CD4-positive, CD25-positive, alpha-beta regulatory T cell (primary cell): ENCODE data around the gene LSP1. TPM values are rescaled to one million over a fixed set of nuclear protein-coding genes. Genes with fewer than 3 reads are reported as not detected.
A peak's percentile ranks its signal among the peaks of the same experiment; 100 is the strongest.

Experiments used
- ATAC-seq, 2 donors: fragments of 150-1000 bp; cut with Tn5 transposase; one replicate each; pipeline ENCODE4 v1.10.0; 2021; ENCODE audit warnings: low read depth in 2 of 2, moderate number of reproducible peaks in 2 of 2, moderate library complexity in 1 of 2
- DNase-seq, 3 donors: peaks; one replicate each; pipeline versions ENCODE4 v3.0.0 to v3.0.0-alpha.2; 2012 to 2022; ENCODE audit warnings: mixed read lengths in 1 of 3
- H3K27ac ChIP-seq: one replicate; pipeline ENCODE4 v1.7.0; 2013; ENCODE audit warnings: mild to moderate bottlenecking, low read length; ENCODE audit not compliant: insufficient read depth, poor library complexity, severe bottlenecking
- H3K27me3 ChIP-seq: one replicate; pipeline ENCODE4 v1.7.0; 2013; ENCODE audit warnings: low read length; ENCODE audit not compliant: control insufficient read depth, insufficient read depth
- H3K36me3 ChIP-seq: one replicate; pipeline ENCODE4 v1.7.0; 2013; ENCODE audit warnings: mild to moderate bottlenecking, low read length, moderate library complexity; ENCODE audit not compliant: control insufficient read depth, insufficient read depth
- H3K4me1 ChIP-seq: 2 replicates; pipeline ENCODE4 v1.7.0; 2013; ENCODE audit warnings: mild to moderate bottlenecking, low read length; ENCODE audit not compliant: insufficient read depth, control insufficient read depth, poor library complexity, severe bottlenecking
- H3K4me3 ChIP-seq: one replicate; pipeline ENCODE4 v1.7.0; 2013; ENCODE audit warnings: low read depth, mild to moderate bottlenecking, low read length, moderate library complexity
- H3K9me3 ChIP-seq, 2 experiments: 1 replicate in 1 of 2; 2 replicates in 1 of 2; pipeline ENCODE4 v1.7.0; 2013; ENCODE audit warnings: low read length in 2 of 2, mild to moderate bottlenecking in 1 of 2, moderate library complexity in 1 of 2; ENCODE audit not compliant: control insufficient read depth in 2 of 2
- H3K27ac Mint-ChIP-seq, 3 donors: one replicate each; pipeline ENCODE4 v1.8.0; 2020 to 2022; ENCODE audit warnings: mild to moderate bottlenecking in 3 of 3, mixed read lengths in 3 of 3, moderate library complexity in 2 of 3
- H3K27me3 Mint-ChIP-seq: one replicate; pipeline ENCODE4 v1.8.0; 2022; ENCODE audit warnings: mild to moderate bottlenecking, mixed read lengths
- H3K36me3 Mint-ChIP-seq: one replicate; pipeline ENCODE4 v1.8.0; 2020; ENCODE audit warnings: mixed read lengths
- H3K4me1 Mint-ChIP-seq, 4 donors: one replicate each; pipeline ENCODE4 v1.8.0; 2020 to 2022; ENCODE audit warnings: mixed read lengths in 4 of 4, mild to moderate bottlenecking in 1 of 4
- H3K4me3 Mint-ChIP-seq, 4 donors: one replicate each; pipeline ENCODE4 v1.8.0; 2020 to 2022; ENCODE audit warnings: mild to moderate bottlenecking in 4 of 4, mixed read lengths in 4 of 4, moderate library complexity in 3 of 4
- H3K9me3 Mint-ChIP-seq, 7 donors: one replicate each; pipeline ENCODE4 v1.8.0; 2020 to 2022; ENCODE audit warnings: mixed read lengths in 7 of 7, mild to moderate bottlenecking in 3 of 7, moderate library complexity in 2 of 7
- polyA plus RNA-seq, 4 donors: library from polyadenylated mRNA; unstranded; fragments of 300-500 nt; fragmentation: Illumina TruSeq; gene quantifications; one replicate each; pipeline ENCODE4 v1.2.3, GENCODE V29; 2021
- total RNA-seq: library from RNA; stranded (reverse); gene quantifications from one replicate; pipeline ENCODE4 v1.2.3, GENCODE V29; 2022

The LSP1 gene
- total and polyA plus RNA-seq, 5 donors from 2014 or later = 381 to 514 (median 452) TPM

- Histone ChIP-seq H3K4me3 (no peak overlapping the region), H3K4me1 (no peaks in the 10 kb centered on the region), H3K36me3 (no peaks in the 10 kb centered on the region), H3K9me3 (no peaks in the 10 kb centered on the region), H3K27me3 (no peaks in the 10 kb centered on the region), H3K27ac (no peak overlapping the region)
- no peak for ATAC-seq
- H3K27ac Mint-ChIP-seq = no peak overlapping the region
- no peaks in the 10 kb centered on the region for H3K36me3 Mint-ChIP-seq
- peaks cover 5% of the 10 kb centered on the region for H3K27me3 Mint-ChIP-seq
- H3K9me3 Mint-ChIP-seq = no peaks in the 10 kb centered on the region
- peaks cover 0 to 8% (median 5%) of the 10 kb centered on the region in 4 donors for H3K4me1 Mint-ChIP-seq
- no peak overlapping the region for H3K4me3 Mint-ChIP-seq
- no peak for DNase-seq
Measured at GRCh38 chr11:1921574-1922141, 68.8 kb downstream of the LSP1 start.

GRCh38 chr11:1922481-1923081 lies 69.7 kb downstream of the LSP1 start:
- Histone ChIP-seq H3K4me1 (no peaks in the 10 kb centered on the region), H3K27ac (no peak overlapping the region), H3K36me3 (no peaks in the 10 kb centered on the region), H3K4me3 (no peak overlapping the region), H3K27me3 (no peaks in the 10 kb centered on the region), H3K9me3 (no peaks in the 10 kb centered on the region)
- Mint-ChIP-seq H3K27ac (peak overlapping the region in 2 of 3 donors; percentile 60 to 81), H3K4me1 (peaks cover 0 to 7% (median 5%) of the 10 kb centered on the region in 4 donors), H3K9me3 (no peaks in the 10 kb centered on the region), H3K27me3 (peaks cover 5% of the 10 kb centered on the region), H3K36me3 (no peaks in the 10 kb centered on the region), H3K4me3 (no peak overlapping the region)
- ATAC-seq (no peak), DNase-seq (no peak)

GRCh38 chr11:1923201-1923956 lies 70.5 kb downstream of the LSP1 start:
- Histone ChIP-seq H3K4me3 (no peak overlapping the region), H3K4me1 (no peaks in the 10 kb centered on the region), H3K27me3 (no peaks in the 10 kb centered on the region), H3K9me3 (no peaks in the 10 kb centered on the region), H3K36me3 (no peaks in the 10 kb centered on the region), H3K27ac (no peak overlapping the region)
- Mint-ChIP-seq H3K27ac (peak overlapping the region in 1 of 3 donors; percentile 81), H3K9me3 (no peaks in the 10 kb centered on the region), H3K4me1 (peaks cover 0 to 7% (median 4%) of the 10 kb centered on the region in 4 donors), H3K27me3 (peaks cover 5% of the 10 kb centered on the region), H3K4me3 (peak overlapping the region in 1 of 4 donors; percentile 19), H3K36me3 (no peaks in the 10 kb centered on the region)
- no peak for ATAC-seq
- DNase-seq = no peak

GRCh38 chr11:1924181-1924580 lies 71.3 kb downstream of the LSP1 start:
- H3K36me3 ChIP-seq = no peaks in the 10 kb centered on the region
- peaks cover 0 to 7% (median 2%) of the 10 kb centered on the region in 4 donors for H3K4me1 Mint-ChIP-seq
- DNase-seq (no peak), ATAC-seq (no peak)
- no peaks in the 10 kb centered on the region for H3K27me3 ChIP-seq
- no peaks in the 10 kb centered on the region for H3K4me1 ChIP-seq
- H3K4me3 ChIP-seq = no peak overlapping the region
- H3K9me3 ChIP-seq = no peaks in the 10 kb centered on the region
- H3K9me3 Mint-ChIP-seq = no peaks in the 10 kb centered on the region
- no peak overlapping the region for H3K27ac ChIP-seq
- H3K27me3 Mint-ChIP-seq = peaks cover 5% of the 10 kb centered on the region
- no peak overlapping the region for H3K27ac Mint-ChIP-seq
- no peaks in the 10 kb centered on the region for H3K36me3 Mint-ChIP-seq
- no peak overlapping the region for H3K4me3 Mint-ChIP-seq

GRCh38 chr11:1924646-1925372 lies 71.9 kb downstream of the LSP1 start:
- Mint-ChIP-seq H3K4me1 (peaks cover 0 to 7% (median 2%) of the 10 kb centered on the region in 4 donors), H3K27me3 (peaks cover 5% of the 10 kb centered on the region), H3K36me3 (no peaks in the 10 kb centered on the region), H3K4me3 (no peak overlapping the region), H3K27ac (no peak overlapping the region), H3K9me3 (no peaks in the 10 kb centered on the region)
- Histone ChIP-seq H3K27me3 (no peaks in the 10 kb centered on the region), H3K4me3 (no peak overlapping the region), H3K36me3 (no peaks in the 10 kb centered on the region), H3K4me1 (no peaks in the 10 kb centered on the region), H3K9me3 (no peaks in the 10 kb centered on the region), H3K27ac (no peak overlapping the region)
- DNase-seq (no peak), ATAC-seq (no peak)

- Histone ChIP-seq H3K4me3 (no peak overlapping the region), H3K4me1 (no peaks in the 10 kb centered on the region), H3K27ac (no peak overlapping the region), H3K36me3 (no peaks in the 10 kb centered on the region), H3K27me3 (no peaks in the 10 kb centered on the region), H3K9me3 (no peaks in the 10 kb centered on the region)
- DNase-seq (no peak), ATAC-seq (no peak)
- peaks cover 0 to 7% (median 4%) of the 10 kb centered on the region in 4 donors for H3K4me1 Mint-ChIP-seq
- H3K36me3 Mint-ChIP-seq = no peaks in the 10 kb centered on the region
- H3K9me3 Mint-ChIP-seq = no peaks in the 10 kb centered on the region
- no peak overlapping the region for H3K4me3 Mint-ChIP-seq
- H3K27ac Mint-ChIP-seq = no peak overlapping the region
- peaks cover 5% of the 10 kb centered on the region for H3K27me3 Mint-ChIP-seq
Measured at GRCh38 chr11:1925373-1926155, 72.7 kb downstream of the LSP1 start.
